HEK293 (cell line): Measurements from ENCODE around the gene DPF3.

Source experiments
- CTCF ChIA-PET: fragments of 350-600 bp; formaldehyde crosslinking; extraction: SDS; loops from one replicate; lab custom pipeline; 2021; ENCODE audit warnings: antibody characterized with exemption; lab: Yijun Ruan, JAX
- POLR2A ChIA-PET: fragments of 300-600 bp; formaldehyde crosslinking; extraction: SDS; loops from one replicate; lab custom pipeline; 2020; ENCODE audit warnings: antibody characterized with exemption, inconsistent platforms; lab: Yijun Ruan, JAX
- H3K27ac ChIP-seq: fragments of 200-500 bp; sonication (Bioruptor generic); 2 replicates; pipeline ENCODE4 v1.5.1; 2014; ENCODE audit warnings: low read depth, low read length, control low read depth, inconsistent platforms; ENCODE audit errors: extremely low read depth
- H3K36me3 ChIP-seq, 2 experiments: fragments of 200-500 bp in 1 of 2; sonication (Bioruptor generic) in 1 of 2; 1 replicate in 1 of 2; 2 replicates in 1 of 2; pipeline ENCODE4 v1.5.1; 2014 to 2017; ENCODE audit warnings: inconsistent platforms in 2 of 2, low read length in 2 of 2; ENCODE audit not compliant: control insufficient read depth in 2 of 2, insufficient read depth in 1 of 2
- H3K4me1 ChIP-seq: fragments of 200-500 bp; sonication (Bioruptor generic); 2 replicates; pipeline ENCODE4 v1.5.1; 2014; ENCODE audit warnings: mild to moderate bottlenecking, low read length, inconsistent platforms; ENCODE audit not compliant: control insufficient read depth, insufficient read depth
- H3K4me3 ChIP-seq: 2 replicates; pipeline ENCODE4 v1.5.1; 2011; ENCODE audit warnings: low read depth, mild to moderate bottlenecking, control low read depth, low read length, moderate library complexity
- H3K9me3 ChIP-seq: fragments of 200-500 bp; sonication (Bioruptor generic); 2 replicates; pipeline ENCODE4 v1.5.1; 2014; ENCODE audit warnings: low read depth, low read length, inconsistent platforms; ENCODE audit not compliant: control insufficient read depth, insufficient read depth
- GFI1B ChIP-seq: fragments of 450-650 bp; formaldehyde crosslinking; IDR thresholded peaks from 2 replicates; pipeline ENCODE4 v1.5.1; 2016; ENCODE audit warnings: missing biosample characterization, missing genetic modification characterization
- GLIS1 ChIP-seq: fragments of 450-650 bp; formaldehyde crosslinking; IDR thresholded peaks from 2 replicates; pipeline ENCODE4 v1.5.1; 2016; ENCODE audit warnings: missing biosample characterization, missing genetic modification characterization
- INSM2 ChIP-seq: fragments of 450-650 bp; formaldehyde crosslinking; IDR thresholded peaks from 2 replicates; pipeline ENCODE4 v1.5.1; 2016; ENCODE audit warnings: missing biosample characterization, missing genetic modification characterization
- MZF1 ChIP-seq: fragments of 450-650 bp; formaldehyde crosslinking; IDR thresholded peaks from 2 replicates; pipeline ENCODE4 v1.5.1; 2017; ENCODE audit warnings: missing biosample characterization, missing genetic modification characterization, borderline replicate concordance
- OSR2 ChIP-seq: fragments of 450-650 bp; formaldehyde crosslinking; IDR thresholded peaks from 2 replicates; pipeline ENCODE4 v1.5.1; 2016; ENCODE audit warnings: missing biosample characterization, missing genetic modification characterization
- REPIN1 ChIP-seq: fragments of 450-650 bp; formaldehyde crosslinking; IDR thresholded peaks from 2 replicates; pipeline ENCODE4 v1.5.1; 2017; ENCODE audit warnings: missing biosample characterization, missing genetic modification characterization, low read depth
- ZBTB10 ChIP-seq: fragments of 450-650 bp; formaldehyde crosslinking; IDR thresholded peaks from 2 replicates; pipeline ENCODE4 v1.5.1; 2016; ENCODE audit warnings: missing biosample characterization, missing genetic modification characterization
- ZBTB21 ChIP-seq: fragments of 450-650 bp; formaldehyde crosslinking; IDR thresholded peaks from 2 replicates; pipeline ENCODE4 v1.5.1; 2017; ENCODE audit warnings: missing biosample characterization, missing genetic modification characterization
- ZBTB7A ChIP-seq: fragments of 450-650 bp; formaldehyde crosslinking; IDR thresholded peaks from 2 replicates; pipeline ENCODE4 v1.5.1; 2016; ENCODE audit warnings: low read depth, missing biosample characterization, missing genetic modification characterization
- ZFP41 ChIP-seq: fragments of 450-650 bp; formaldehyde crosslinking; IDR thresholded peaks from 2 replicates; pipeline ENCODE4 v1.5.1; 2016; ENCODE audit warnings: missing biosample characterization, missing genetic modification characterization, borderline replicate concordance
- ZNF169 ChIP-seq: fragments of 450-650 bp; formaldehyde crosslinking; IDR thresholded peaks from 2 replicates; pipeline ENCODE4 v1.5.1; 2016; ENCODE audit warnings: missing biosample characterization, missing genetic modification characterization
- ZNF19 ChIP-seq: fragments of 450-650 bp; formaldehyde crosslinking; IDR thresholded peaks from 2 replicates; pipeline ENCODE4; 2016; ENCODE audit warnings: missing biosample characterization, missing genetic modification characterization, low read depth
- ZNF239 ChIP-seq: fragments of 450-650 bp; formaldehyde crosslinking; IDR thresholded peaks from 2 replicates; pipeline ENCODE4 v1.5.1; 2016; ENCODE audit warnings: missing biosample characterization, missing genetic modification characterization
- ZNF350 ChIP-seq: fragments of 450-650 bp; formaldehyde crosslinking; IDR thresholded peaks from 2 replicates; pipeline ENCODE4 v1.5.0; 2017; ENCODE audit warnings: missing biosample characterization, mild to moderate bottlenecking, missing genetic modification characterization
- ZNF416 ChIP-seq: fragments of 450-650 bp; formaldehyde crosslinking; IDR thresholded peaks from 2 replicates; pipeline ENCODE4 v1.5.1; 2016; ENCODE audit warnings: missing biosample characterization, missing genetic modification characterization
- ZNF423 ChIP-seq: fragments of 450-650 bp; formaldehyde crosslinking; IDR thresholded peaks from 2 replicates; pipeline ENCODE4 v1.5.1; 2016; ENCODE audit warnings: missing biosample characterization, missing genetic modification characterization
- ZNF426 ChIP-seq: fragments of 450-650 bp; formaldehyde crosslinking; IDR thresholded peaks from 2 replicates; pipeline ENCODE4 v1.5.1; 2017; ENCODE audit warnings: missing biosample characterization, missing genetic modification characterization, mild to moderate bottlenecking, inconsistent platforms, moderate library complexity
- ZNF514 ChIP-seq: fragments of 450-650 bp; formaldehyde crosslinking; IDR thresholded peaks from 2 replicates; pipeline ENCODE4 v1.5.1; 2016; ENCODE audit warnings: missing biosample characterization, missing genetic modification characterization
- ZNF600 ChIP-seq: fragments of 450-650 bp; formaldehyde crosslinking; IDR thresholded peaks from 2 replicates; pipeline ENCODE4 v1.5.1; 2016; ENCODE audit warnings: missing biosample characterization, missing genetic modification characterization
- ZNF626 ChIP-seq: fragments of 450-650 bp; sonication (Bioruptor Pico); formaldehyde crosslinking; IDR thresholded peaks from 2 replicates; pipeline ENCODE4 v1.5.1; 2018; ENCODE audit warnings: missing biosample characterization, missing genetic modification characterization, inconsistent platforms
- ZNF664 ChIP-seq: fragments of 450-650 bp; formaldehyde crosslinking; IDR thresholded peaks from 2 replicates; pipeline ENCODE4 v1.5.1; 2016; ENCODE audit warnings: missing biosample characterization, missing genetic modification characterization
- ZNF704 ChIP-seq: fragments of 450-650 bp; formaldehyde crosslinking; IDR thresholded peaks from 2 replicates; pipeline ENCODE4 v1.5.1; 2016; ENCODE audit warnings: missing biosample characterization, missing genetic modification characterization
- ZNF747 ChIP-seq: fragments of 450-650 bp; formaldehyde crosslinking; IDR thresholded peaks from 2 replicates; pipeline ENCODE4 v1.5.1; 2016; ENCODE audit warnings: missing biosample characterization, missing genetic modification characterization
- ZNF791 ChIP-seq: fragments of 450-650 bp; formaldehyde crosslinking; IDR thresholded peaks from 2 replicates; pipeline ENCODE4 v1.5.1; 2016; ENCODE audit warnings: missing biosample characterization, missing genetic modification characterization
- ZNF792 ChIP-seq: fragments of 450-650 bp; formaldehyde crosslinking; IDR thresholded peaks from 2 replicates; pipeline ENCODE4 v1.5.1; 2016; ENCODE audit warnings: missing biosample characterization, missing genetic modification characterization
- ZSCAN23 ChIP-seq: fragments of 450-650 bp; formaldehyde crosslinking; IDR thresholded peaks from 2 replicates; pipeline ENCODE4 v1.5.1; 2016; ENCODE audit warnings: missing biosample characterization, missing genetic modification characterization

The DPF3 gene

GRCh38 chr14:72653026-72653425, 240.9 kb downstream of the DPF3 start (continued):
- no peak for TF ChIP-seq ZNF704 (tag by site-specific recombination)
- no peak for TF ChIP-seq ZSCAN23 (tag by site-specific recombination)

GRCh38 chr14:72652179-72652578, 241.7 kb downstream of the DPF3 start:
- Histone ChIP-seq H3K36me3 (no peaks in the 10 kb centered on the region), H3K27ac (no peak overlapping the region), H3K4me3 (no peak overlapping the region), H3K4me1 (no peaks in the 10 kb centered on the region), H3K9me3 (no peaks in the 10 kb centered on the region)
- POLR2A ChIA-PET: no interaction called here
- CTCF ChIA-PET: no interaction called here
- no peak for TF ChIP-seq MZF1
- no peak for TF ChIP-seq ZFP41 (tag by site-specific recombination)
- no peak for TF ChIP-seq GFI1B (tag by site-specific recombination)
- TF ChIP-seq ZBTB21 (tag by site-specific recombination): no peak
- TF ChIP-seq OSR2 (tag by site-specific recombination): no peak
- TF ChIP-seq ZNF19 (tag by site-specific recombination): no peak
- no peak for TF ChIP-seq ZNF600 (tag by site-specific recombination)
- TF ChIP-seq ZNF626 (tag by site-specific recombination): no peak
- TF ChIP-seq, all 188 proteins: peak for 0

- no peak overlapping the region for H3K27ac ChIP-seq
- no peak overlapping the region for H3K4me3 ChIP-seq
- CTCF ChIA-PET: interaction anchor here (0.5 kb wide), 1 partner anchor 565 kb away, joined by 10 read pairs; no protein-coding TSS in a partner anchor
- TF ChIP-seq ZBTB10 (no peak), ZNF791 (tag by site-specific recombination) (no peak), REPIN1 (tag by site-specific recombination) (no peak), ZNF350 (no peak), ZNF416 (tag by site-specific recombination) (no peak), ZNF747 (tag by site-specific recombination) (no peak), ZBTB7A (tag by site-specific recombination) (no peak), MZF1 (no peak), ZNF169 (tag by site-specific recombination) (no peak), ZNF792 (tag by site-specific recombination) (no peak), ZNF239 (no peak), INSM2 (tag by site-specific recombination) (no peak), ZNF514 (no peak), GLIS1 (no peak), ZNF423 (tag by site-specific recombination) (no peak), ZNF664 (tag by site-specific recombination) (no peak), ZNF426 (tag by site-specific recombination) (no peak)
- no peaks in the 10 kb centered on the region for H3K36me3 ChIP-seq
- POLR2A ChIA-PET: no interaction called here
- no peaks in the 10 kb centered on the region for H3K9me3 ChIP-seq
- no peaks in the 10 kb centered on the region for H3K4me1 ChIP-seq
Measured at GRCh38 chr14:72651714-72652113, 242.2 kb downstream of the DPF3 start.
